GM19099 (cell line): ENCODE results near the gene OMG.

Experiments
- POLR2A ChIP-seq: IDR thresholded peaks from 3 replicates; pipeline ENCODE4 v1.6.1; 2011; ENCODE audit warnings: low read depth; ENCODE audit not compliant: insufficient read length; ENCODE audit errors: extremely low read depth

OMG gene

GRCh38 chr17:31281061-31281460 lies 16.0 kb downstream of the OMG start:
- TF ChIP-seq POLR2A = no peak

GRCh38 chr17:31279401-31279800 lies 17.6 kb downstream of the OMG start:
- TF ChIP-seq POLR2A = no peak

- no peak for TF ChIP-seq POLR2A
Observed at GRCh38 chr17:31275116-31275515, 21.9 kb downstream of the OMG start.

GRCh38 chr17:31274252-31274651 lies 22.8 kb downstream of the OMG start:
- TF ChIP-seq POLR2A = no peak

GRCh38 chr17:31273516-31273915 lies 23.5 kb downstream of the OMG start:
- no peak for TF ChIP-seq POLR2A

- no peak for TF ChIP-seq POLR2A
Observed at GRCh38 chr17:31272803-31273202, 24.2 kb downstream of the OMG start.

- no peak for TF ChIP-seq POLR2A
Observed at GRCh38 chr17:31272236-31272635, 24.8 kb downstream of the OMG start.

GRCh38 chr17:31269578-31269983 lies 27.5 kb downstream of the OMG start:
- TF ChIP-seq POLR2A = no peak

- TF ChIP-seq POLR2A = no peak
Observed at GRCh38 chr17:31269036-31269577, 27.9 kb downstream of the OMG start.

- TF ChIP-seq POLR2A = no peak
Observed at GRCh38 chr17:31266042-31266441, 31.0 kb downstream of the OMG start.

GRCh38 chr17:31261601-31262000 lies 35.4 kb downstream of the OMG start:
- no peak for TF ChIP-seq POLR2A

GRCh38 chr17:31260151-31260550 lies 36.9 kb downstream of the OMG start:
- no peak for TF ChIP-seq POLR2A

GRCh38 chr17:31256936-31257335 lies 40.1 kb downstream of the OMG start:
- TF ChIP-seq POLR2A = no peak

- no peak for TF ChIP-seq POLR2A
Observed at GRCh38 chr17:31254654-31255053, 42.4 kb downstream of the OMG start.

GRCh38 chr17:31252741-31253140 lies 44.3 kb downstream of the OMG start:
- no peak for TF ChIP-seq POLR2A

- no peak for TF ChIP-seq POLR2A
Observed at GRCh38 chr17:31251970-31252328, 45.1 kb downstream of the OMG start.
